Stimulated activated CD8-positive, alpha-beta memory T cell treated with anti-CD3 and anti-CD28 coated beads, Interleukin-4, amount 100 ng/mL, for 4 hours (primary cell): ENCODE data around the gene TMEM231.
"Not testable (repeated sequence)": the region's sequence is repeated elsewhere in the genome, so short reads cannot be mapped to it uniquely, and the experiment has no call there.

Experiments
- DNase-seq, 2 donors: peaks; one replicate each; pipeline ENCODE4 v3.0.0-alpha.2; 2020; ENCODE audit warnings: low read depth in 2 of 2, low spot score in 1 of 2

Gene TMEM231

GRCh38 chr16:75567911-75568310 lies 11.9 kb upstream of the TMEM231 start:
- DNase-seq: no peak

GRCh38 chr16:75566758-75567255 lies 10.8 kb upstream of the TMEM231 start:
- DNase-seq: no peak

GRCh38 chr16:75566040-75566757 lies 10.1 kb upstream of the TMEM231 start, which contains the start of gene GABARAPL2:
Gene GABARAPL2 (plus strand): TSS chr16:75566379. CDS start chr16:75566487, 108 bp downstream.
- DNase-seq: peak; percentile 76 to 80

- no peak for DNase-seq
Measured at GRCh38 chr16:75565640-75566039, 9.6 kb upstream of the TMEM231 start.

GRCh38 chr16:75559564-75560372 lies 3.7 kb upstream of the TMEM231 start:
- DNase-seq: no peak

- DNase-seq: no peak
Measured at GRCh38 chr16:75558846-75559401, 2.9 kb upstream of the TMEM231 start.

- no peak for DNase-seq
Measured at GRCh38 chr16:75556431-75556950, 439 bp upstream of the TMEM231 start.

GRCh38 chr16:75555213-75555706 lies 792 bp downstream of the TMEM231 start:
- no peak for DNase-seq

GRCh38 chr16:75552951-75553350 lies 3.1 kb downstream of the TMEM231 start:
- DNase-seq: no peak

- DNase-seq: no peak
Measured at GRCh38 chr16:75550211-75550662, 5.8 kb downstream of the TMEM231 start.

GRCh38 chr16:75548456-75548855 lies 7.6 kb downstream of the TMEM231 start:
- not testable (repeated sequence) for DNase-seq

- DNase-seq: no peak
Measured at GRCh38 chr16:75546293-75546692, 9.8 kb downstream of the TMEM231 start.

GRCh38 chr16:75545879-75546278 lies 10.2 kb downstream of the TMEM231 start:
- not testable (repeated sequence) for DNase-seq

GRCh38 chr16:75542462-75542861 lies 13.6 kb downstream of the TMEM231 start:
- not testable (repeated sequence) for DNase-seq

GRCh38 chr16:75541236-75541635 lies 14.8 kb downstream of the TMEM231 start:
- DNase-seq: no peak

- DNase-seq: not testable (repeated sequence)
Measured at GRCh38 chr16:75538882-75539565, 17.0 kb downstream of the TMEM231 start.

GRCh38 chr16:75537776-75538175 lies 18.3 kb downstream of the TMEM231 start:
- no peak for DNase-seq

GRCh38 chr16:75535901-75536300 lies 20.2 kb downstream of the TMEM231 start, which contains the start of gene CHST5:
Gene CHST5 (minus strand): TSS chr16:75536108. CDS start chr16:75530384, 5,724 bp downstream.
- DNase-seq: no peak

GRCh38 chr16:75535211-75535843 lies 20.7 kb downstream of the TMEM231 start:
- DNase-seq: no peak
